Glutamatergic neuron (in vitro differentiated cells): ENCODE data around the gene TAF3. TPM values are rescaled to one million over a fixed set of nuclear protein-coding genes. Genes with fewer than 3 reads are reported as not detected.

Experiments
- DNase-seq: peaks from one replicate; pipeline ENCODE4 v3.0.0; 2022
- H3K27ac Mint-ChIP-seq: one replicate; pipeline ENCODE4 v1.8.0; 2020; ENCODE audit warnings: mild to moderate bottlenecking, mixed read lengths, inconsistent platforms; ENCODE audit not compliant: unreplicated experiment
- H3K27me3 Mint-ChIP-seq: one replicate; pipeline ENCODE4 v1.8.0; 2020; ENCODE audit warnings: mild to moderate bottlenecking, moderate library complexity, mixed read lengths, inconsistent platforms; ENCODE audit not compliant: unreplicated experiment
- H3K36me3 Mint-ChIP-seq: one replicate; pipeline ENCODE4 v1.8.0; 2020; ENCODE audit warnings: mild to moderate bottlenecking, mixed read lengths, inconsistent platforms; ENCODE audit not compliant: unreplicated experiment
- H3K4me1 Mint-ChIP-seq: one replicate; pipeline ENCODE4 v1.8.0; 2020; ENCODE audit warnings: mild to moderate bottlenecking, low read depth, mixed read lengths, inconsistent platforms; ENCODE audit not compliant: unreplicated experiment
- H3K4me3 Mint-ChIP-seq: one replicate; pipeline ENCODE4 v1.8.0; 2020; ENCODE audit warnings: mild to moderate bottlenecking, mixed read lengths, inconsistent platforms; ENCODE audit not compliant: unreplicated experiment
- H3K9me3 Mint-ChIP-seq: one replicate; pipeline ENCODE4 v1.8.0; 2020; ENCODE audit warnings: mild to moderate bottlenecking, moderate library complexity, mixed read lengths, inconsistent platforms; ENCODE audit not compliant: unreplicated experiment
- total RNA-seq: library from RNA; stranded (reverse); fragmentation: NEBNext Ultra II Directional; extraction: Animal tissue kit (Norgen Biotek cat#: 25700); gene quantifications from one replicate; pipeline ENCODE4 v1.2.1, GENCODE V29; 2021; ENCODE audit not compliant: unreplicated experiment
- TF ChIP-seq, protein P1 (sequence below): fragments of 200-600 bp; sonication (generic); IDR thresholded peaks from one replicate; pipeline ENCODE4 v1.5.0; 2021; ENCODE audit not compliant: partially characterized antibody, unreplicated experiment

The TAF3 gene
- total RNA-seq, 1 donor from 2014 or later = 10.2 TPM

DNA sequence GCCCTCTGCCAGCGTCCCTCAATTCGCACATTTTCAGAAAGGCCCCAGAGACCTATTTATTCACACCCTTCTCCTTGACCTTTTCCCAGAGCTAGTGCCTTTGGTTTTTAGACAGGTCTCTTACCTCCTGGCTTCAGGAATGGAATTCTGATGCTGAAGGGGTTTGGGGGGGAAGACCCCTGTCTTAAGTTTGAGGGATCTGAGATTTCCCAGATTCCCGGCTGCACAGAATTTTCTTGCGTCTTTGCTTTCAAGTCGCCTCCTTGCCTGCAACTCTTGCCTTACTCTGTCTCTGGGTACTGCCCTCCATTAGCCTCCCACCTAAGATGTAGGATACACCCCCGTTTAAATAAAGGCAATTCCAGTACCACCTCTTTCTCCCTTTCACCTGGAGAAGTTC, 238.1 kb downstream of the TAF3 start:
- no peak for DNase-seq
- H3K4me3 Mint-ChIP-seq = peak overlapping the region; percentile 60
- H3K36me3 Mint-ChIP-seq = no peaks in the 10 kb centered on the region
- H3K27me3 Mint-ChIP-seq = peaks cover 52% of the 10 kb centered on the region
- H3K27ac Mint-ChIP-seq = no peak overlapping the region
- TF ChIP-seq, protein P1, sequence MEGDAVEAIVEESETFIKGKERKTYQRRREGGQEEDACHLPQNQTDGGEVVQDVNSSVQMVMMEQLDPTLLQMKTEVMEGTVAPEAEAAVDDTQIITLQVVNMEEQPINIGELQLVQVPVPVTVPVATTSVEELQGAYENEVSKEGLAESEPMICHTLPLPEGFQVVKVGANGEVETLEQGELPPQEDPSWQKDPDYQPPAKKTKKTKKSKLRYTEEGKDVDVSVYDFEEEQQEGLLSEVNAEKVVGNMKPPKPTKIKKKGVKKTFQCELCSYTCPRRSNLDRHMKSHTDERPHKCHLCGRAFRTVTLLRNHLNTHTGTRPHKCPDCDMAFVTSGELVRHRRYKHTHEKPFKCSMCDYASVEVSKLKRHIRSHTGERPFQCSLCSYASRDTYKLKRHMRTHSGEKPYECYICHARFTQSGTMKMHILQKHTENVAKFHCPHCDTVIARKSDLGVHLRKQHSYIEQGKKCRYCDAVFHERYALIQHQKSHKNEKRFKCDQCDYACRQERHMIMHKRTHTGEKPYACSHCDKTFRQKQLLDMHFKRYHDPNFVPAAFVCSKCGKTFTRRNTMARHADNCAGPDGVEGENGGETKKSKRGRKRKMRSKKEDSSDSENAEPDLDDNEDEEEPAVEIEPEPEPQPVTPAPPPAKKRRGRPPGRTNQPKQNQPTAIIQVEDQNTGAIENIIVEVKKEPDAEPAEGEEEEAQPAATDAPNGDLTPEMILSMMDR = no peak
- peaks cover 8% of the 10 kb centered on the region for H3K4me1 Mint-ChIP-seq
- H3K9me3 Mint-ChIP-seq = peaks cover 3% of the 10 kb centered on the region

DNA sequence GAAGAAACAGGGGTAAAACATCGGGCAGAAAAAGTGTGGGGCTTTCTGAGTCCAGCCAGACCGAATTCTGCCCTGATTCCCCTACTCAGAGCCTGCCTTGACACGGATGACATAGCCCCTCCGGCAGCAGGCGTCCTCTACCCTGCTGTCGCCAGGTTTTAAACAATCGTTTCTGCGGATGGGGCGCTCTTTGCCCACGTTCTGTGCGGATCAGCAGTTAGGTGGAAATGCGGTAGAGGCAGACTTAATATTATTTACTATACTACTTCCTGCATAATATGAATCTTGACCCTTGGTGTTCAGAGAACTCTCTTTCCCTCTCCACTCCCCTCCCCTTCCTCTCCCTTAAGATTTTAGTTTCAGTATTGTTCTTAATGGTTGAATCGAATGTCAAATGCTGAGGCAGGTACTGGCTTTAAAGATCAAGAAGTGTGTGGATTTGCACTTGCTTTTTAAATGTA, 238.6 kb downstream of the TAF3 start:
- Mint-ChIP-seq H3K36me3 (no peaks in the 10 kb centered on the region), H3K4me3 (peak overlapping the region; percentile 60), H3K9me3 (peaks cover 3% of the 10 kb centered on the region), H3K27me3 (peaks cover 54% of the 10 kb centered on the region), H3K27ac (no peak overlapping the region), H3K4me1 (peaks cover 8% of the 10 kb centered on the region)
- TF ChIP-seq, protein P1 = no peak
- no peak for DNase-seq

DNA sequence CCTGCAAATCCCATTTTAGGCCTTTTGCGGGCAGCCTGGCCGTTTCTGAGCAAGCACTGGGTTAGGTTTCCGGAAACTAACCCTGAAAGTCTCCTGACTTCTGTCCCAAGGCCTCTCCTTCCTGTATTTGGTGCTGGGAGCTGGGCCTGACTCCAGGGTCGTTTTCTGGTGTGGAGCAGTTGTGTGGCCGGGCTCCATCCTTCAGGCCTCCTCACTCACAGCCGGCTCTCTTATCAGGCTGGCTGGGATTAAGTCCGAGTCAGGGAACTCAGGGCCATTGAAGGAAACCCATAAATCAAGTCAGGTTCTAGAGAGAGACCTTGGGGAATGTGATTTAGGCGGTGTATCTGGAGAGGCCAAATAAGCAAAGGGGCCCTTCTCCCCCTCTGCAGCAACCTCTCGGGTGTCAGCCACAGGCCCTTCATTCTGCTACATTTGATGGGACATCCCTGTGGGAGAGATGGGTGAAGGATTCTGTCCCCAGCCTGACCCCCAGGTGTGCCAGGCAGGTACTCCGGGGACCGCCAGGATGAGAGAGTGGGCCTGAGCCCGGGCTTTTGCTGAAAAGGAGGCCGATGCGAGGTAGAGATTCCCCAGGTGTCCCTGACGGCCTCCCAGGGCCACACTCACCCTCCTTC, 239.4 kb downstream of the TAF3 start:
- Mint-ChIP-seq H3K27me3 (peaks cover 56% of the 10 kb centered on the region), H3K4me1 (peaks cover 3% of the 10 kb centered on the region), H3K4me3 (no peak overlapping the region), H3K36me3 (no peaks in the 10 kb centered on the region), H3K27ac (no peak overlapping the region), H3K9me3 (peaks cover 3% of the 10 kb centered on the region)
- DNase-seq = no peak
- TF ChIP-seq, protein P1 = no peak

DNA sequence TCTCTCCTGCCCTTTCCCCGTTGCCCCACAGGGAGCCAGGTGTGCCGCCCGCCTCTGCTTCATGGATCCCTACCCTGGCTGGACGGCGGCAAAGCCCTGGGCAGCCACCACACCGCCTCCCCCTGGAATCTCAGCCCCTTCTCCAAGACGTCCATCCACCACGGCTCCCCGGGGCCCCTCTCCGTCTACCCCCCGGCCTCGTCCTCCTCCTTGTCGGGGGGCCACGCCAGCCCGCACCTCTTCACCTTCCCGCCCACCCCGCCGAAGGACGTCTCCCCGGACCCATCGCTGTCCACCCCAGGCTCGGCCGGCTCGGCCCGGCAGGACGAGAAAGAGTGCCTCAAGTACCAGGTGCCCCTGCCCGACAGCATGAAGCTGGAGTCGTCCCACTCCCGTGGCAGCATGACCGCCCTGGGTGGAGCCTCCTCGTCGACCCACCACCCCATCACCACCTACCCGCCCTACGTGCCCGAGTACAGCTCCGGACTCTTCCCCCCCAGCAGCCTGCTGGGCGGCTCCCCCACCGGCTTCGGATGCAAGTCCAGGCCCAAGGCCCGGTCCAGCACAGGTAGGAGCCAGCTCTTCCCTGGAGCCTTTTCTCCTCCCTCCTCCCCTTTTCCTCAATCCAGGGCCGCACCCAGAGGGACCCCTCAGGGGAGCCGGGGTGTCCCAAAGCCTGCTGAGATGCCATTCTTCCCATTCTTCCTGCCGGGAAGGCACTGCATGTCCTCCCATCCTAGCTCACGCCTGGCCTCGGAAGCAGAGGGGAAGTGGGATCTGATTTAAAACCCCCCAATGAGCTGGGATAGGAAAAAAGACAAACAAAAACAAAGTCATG, 240.2 kb downstream of the TAF3 start:
- Mint-ChIP-seq H3K9me3 (peaks cover 3% of the 10 kb centered on the region), H3K36me3 (no peaks in the 10 kb centered on the region), H3K4me1 (peaks cover 3% of the 10 kb centered on the region), H3K27ac (no peak overlapping the region), H3K27me3 (peaks cover 63% of the 10 kb centered on the region), H3K4me3 (no peak overlapping the region)
- DNase-seq = no peak
- TF ChIP-seq, protein P1 = no peak
